Omental fat pad (tissue), 4 donors: Measurements from ENCODE around the gene NCAPG2. TPM values are rescaled to one million over a fixed set of nuclear protein-coding genes. Genes with fewer than 3 reads are reported as not detected.

ENCODE experiments used
- ATAC-seq: fragments of 150-250 bp; one replicate; pipeline ENCODE4 v1.9.1; 2016; ENCODE audit warnings: mild to moderate bottlenecking, moderate library complexity; ENCODE audit not compliant: low FRiP score
- DNase-seq: peaks from one replicate; pipeline ENCODE4 v3.0.0-alpha.2; 2019; ENCODE audit warnings: low spot score
- CTCF ChIP-seq, 3 donors: fragments of 450-650 bp; IDR thresholded peaks; one replicate each; pipeline ENCODE4 v1.5.1; 2016 to 2017; ENCODE audit warnings: antibody characterized with exemption in 3 of 3, mild to moderate bottlenecking in 3 of 3, moderate library complexity in 2 of 3
- total RNA-seq, 4 donors: library from RNA; depleted of rRNA; stranded (reverse); fragments of >200 nt; gene quantifications; one replicate each; pipeline ENCODE4 v1.1.0, GENCODE V29; 2016

NCAPG2 gene
- total RNA-seq, 4 donors from 2014 or later, result 5.0 to 9.4 (median 8.7) TPM

- DNase-seq (no peak), ATAC-seq (no peak)
- no peak for TF ChIP-seq CTCF (IDR thresholded peaks at IDR 0.05)
These were observed 84.2 kb downstream of the NCAPG2 start for GRCh38 chr7:158620418-158620817.

GRCh38 chr7:158618745-158619140 lies 85.9 kb downstream of the NCAPG2 start:
- TF ChIP-seq CTCF (IDR thresholded peaks at IDR 0.05), result no peak
- no peak for DNase-seq
- ATAC-seq, result no peak

GRCh38 chr7:158617737-158618128 lies 86.9 kb downstream of the NCAPG2 start:
- DNase-seq (no peak), ATAC-seq (no peak)
- TF ChIP-seq CTCF (IDR thresholded peaks at IDR 0.05), result no peak

- TF ChIP-seq CTCF (IDR thresholded peaks at IDR 0.05), result no peak
- ATAC-seq (no peak), DNase-seq (no peak)
These were observed 88.6 kb downstream of the NCAPG2 start for GRCh38 chr7:158616050-158616449.

GRCh38 chr7:158614700-158615099 lies 89.9 kb downstream of the NCAPG2 start:
- TF ChIP-seq CTCF (IDR thresholded peaks at IDR 0.05), result no peak
- DNase-seq (no peak), ATAC-seq (no peak)

- ATAC-seq, result no peak
- TF ChIP-seq CTCF (IDR thresholded peaks at IDR 0.05), result no peak
- no peak for DNase-seq
These were observed 91.1 kb downstream of the NCAPG2 start for GRCh38 chr7:158613481-158613880.

GRCh38 chr7:158612546-158612945 lies 92.1 kb downstream of the NCAPG2 start:
- ATAC-seq (no peak), DNase-seq (no peak)
- TF ChIP-seq CTCF (IDR thresholded peaks at IDR 0.05), result no peak
